Mesendoderm (in vitro differentiated cells): ENCODE results near the gene SAMSN1.
"Not testable (repeated sequence)": the region's sequence is repeated elsewhere in the genome, so short reads cannot be mapped to it uniquely, and the experiment has no call there.

Experiments used
- DNase-seq: peaks from one replicate; pipeline ENCODE4 v3.0.0; 2013
- H2AK5ac ChIP-seq: 2 replicates; pipeline ENCODE4 v1.6.1; 2013; ENCODE audit warnings: low read length, inconsistent platforms
- H2BK120ac ChIP-seq: 2 replicates; pipeline ENCODE4 v1.6.1; 2013; ENCODE audit warnings: low read depth, mild to moderate bottlenecking, low read length, moderate library complexity, mixed read lengths
- H2BK15ac ChIP-seq: replicated peaks from 2 replicates; pipeline ENCODE4 v1.6.1; 2013; ENCODE audit warnings: low read depth, mild to moderate bottlenecking, moderate library complexity
- H2BK5ac ChIP-seq: 2 replicates; pipeline ENCODE4 v1.6.1; 2013; ENCODE audit warnings: low read length, inconsistent platforms
- H3K18ac ChIP-seq: 2 replicates; pipeline ENCODE4 v1.6.1; 2013; ENCODE audit warnings: mild to moderate bottlenecking, low read length, mixed read lengths
- H3K23ac ChIP-seq: one replicate; pipeline ENCODE4 v1.6.1; 2013; ENCODE audit warnings: low read length
- H3K27ac ChIP-seq: 2 replicates; pipeline ENCODE4 v1.5.1; 2013; ENCODE audit warnings: low read depth, mild to moderate bottlenecking, inconsistent platforms, low read length, moderate library complexity
- H3K27me3 ChIP-seq: 2 replicates; pipeline ENCODE4 v1.6.1; 2013; ENCODE audit warnings: low read length, control low read depth, mild to moderate bottlenecking, inconsistent platforms; ENCODE audit not compliant: insufficient read depth, poor library complexity
- H3K36me3 ChIP-seq: 2 replicates; pipeline ENCODE4 v1.6.1; 2013; ENCODE audit warnings: low read length, inconsistent platforms; ENCODE audit not compliant: control insufficient read depth, insufficient read depth
- H3K4ac ChIP-seq: one replicate; pipeline ENCODE4 v1.6.1; 2013; ENCODE audit warnings: low read depth, mild to moderate bottlenecking, low read length, moderate library complexity
- H3K4me1 ChIP-seq: 2 replicates; pipeline ENCODE4 v1.6.1; 2013; ENCODE audit warnings: low read depth, low read length, inconsistent platforms; ENCODE audit not compliant: control insufficient read depth
- H3K4me2 ChIP-seq: 2 replicates; pipeline ENCODE4 v1.6.1; 2013; ENCODE audit warnings: low read length
- H3K4me3 ChIP-seq: 2 replicates; pipeline ENCODE4 v1.5.1; 2013; ENCODE audit warnings: mild to moderate bottlenecking, low read length
- H3K56ac ChIP-seq: one replicate; pipeline ENCODE4 v1.6.1; 2013; ENCODE audit warnings: low read length
- H3K79me1 ChIP-seq: 2 replicates; pipeline ENCODE4 v1.6.1; 2013; ENCODE audit warnings: low read length, inconsistent platforms
- H3K79me2 ChIP-seq: 2 replicates; pipeline ENCODE4 v1.6.1; 2013; ENCODE audit warnings: mild to moderate bottlenecking, low read length; ENCODE audit not compliant: control insufficient read depth, insufficient read depth
- H3K9ac ChIP-seq: 2 replicates; pipeline ENCODE4 v1.6.1; 2013; ENCODE audit warnings: low read length, inconsistent platforms
- H4K5ac ChIP-seq: one replicate; pipeline ENCODE4 v1.6.1; 2013; ENCODE audit warnings: low read length
- H4K8ac ChIP-seq: one replicate; pipeline ENCODE4 v1.6.1; 2013; ENCODE audit warnings: low read depth, mild to moderate bottlenecking, control low read depth, low read length, moderate library complexity
- WGBS: extraction: QIAGEN DNeasy Blood & Tissue Kit; methylation state at CpG from one replicate; pipeline ENCODE4 v1.1.7; 2013; ENCODE audit warnings: low lambda C conversion rate, missing lambda C conversion rate; ENCODE audit not compliant: insufficient coverage; ENCODE audit errors: extremely low coverage; 5-methylcytosine and 5-hydroxymethylcytosine counted together

The SAMSN1 gene

GRCh38 chr21:14551741-14552140 is 5.6 kb upstream of the SAMSN1 start:
- H3K23ac ChIP-seq: no peak overlapping the region
- no CpG with 5 or more reads among the region's 2 CpGs for WGBS

GRCh38 chr21:14550135-14550534 is 4.0 kb upstream of the SAMSN1 start:
- H3K18ac ChIP-seq: no peak overlapping the region
- DNase-seq: peak; percentile 13
- no peaks in the 10 kb centered on the region for H3K27me3 ChIP-seq
- no peak overlapping the region for H2AK5ac ChIP-seq
- no peak overlapping the region for H3K27ac ChIP-seq
- H3K79me2 ChIP-seq: no peaks in the 10 kb centered on the region
- H2BK120ac ChIP-seq: no peak overlapping the region
- no peak overlapping the region for H4K8ac ChIP-seq
- no peaks in the 10 kb centered on the region for H3K4me1 ChIP-seq
- H3K4ac ChIP-seq: no peak overlapping the region
- no peaks in the 10 kb centered on the region for H3K36me3 ChIP-seq
- no peak overlapping the region for H3K23ac ChIP-seq
- H3K79me1 ChIP-seq: no peaks in the 10 kb centered on the region
- no peak overlapping the region for H3K56ac ChIP-seq
- no peak overlapping the region for H3K4me2 ChIP-seq
- WGBS: no CpG with 5 or more reads among the region's 3 CpGs
- H4K5ac ChIP-seq: no peak overlapping the region
- H2BK15ac ChIP-seq: no peak overlapping the region
- no peak overlapping the region for H3K9ac ChIP-seq
- H3K4me3 ChIP-seq: no peak overlapping the region
- H2BK5ac ChIP-seq: no peak overlapping the region

More at GRCh38 chr21:14551741-14552140, 5.6 kb upstream of the SAMSN1 start:
- no peak overlapping the region for H3K18ac ChIP-seq
- no peaks in the 10 kb centered on the region for H3K79me2 ChIP-seq
- no peak overlapping the region for H3K4me3 ChIP-seq
- no peak overlapping the region for H2BK15ac ChIP-seq
- no peak overlapping the region for H2BK5ac ChIP-seq
- no peak overlapping the region for H4K5ac ChIP-seq
- H3K9ac ChIP-seq: no peak overlapping the region
- H3K27ac ChIP-seq: no peak overlapping the region
- H3K79me1 ChIP-seq: no peaks in the 10 kb centered on the region
- H2BK120ac ChIP-seq: no peak overlapping the region
- H4K8ac ChIP-seq: no peak overlapping the region
- no peaks in the 10 kb centered on the region for H3K4me1 ChIP-seq
- H3K4ac ChIP-seq: no peak overlapping the region
- no peak overlapping the region for H3K56ac ChIP-seq
- no peak for DNase-seq
- no peak overlapping the region for H3K4me2 ChIP-seq
- no peak overlapping the region for H2AK5ac ChIP-seq
- no peaks in the 10 kb centered on the region for H3K27me3 ChIP-seq
- no peaks in the 10 kb centered on the region for H3K36me3 ChIP-seq

GRCh38 chr21:14548779-14549178 is 2.7 kb upstream of the SAMSN1 start:
- no peak overlapping the region for H3K9ac ChIP-seq
- H3K27me3 ChIP-seq: no peaks in the 10 kb centered on the region
- H3K4ac ChIP-seq: no peak overlapping the region
- no peak overlapping the region for H4K5ac ChIP-seq
- DNase-seq: no peak
- H4K8ac ChIP-seq: no peak overlapping the region
- no peak overlapping the region for H3K4me2 ChIP-seq
- H3K23ac ChIP-seq: no peak overlapping the region
- H3K4me3 ChIP-seq: no peak overlapping the region
- no peak overlapping the region for H3K27ac ChIP-seq
- WGBS: no CpG with 5 or more reads among the region's 2 CpGs
- no peaks in the 10 kb centered on the region for H3K79me2 ChIP-seq
- no peak overlapping the region for H3K56ac ChIP-seq
- no peaks in the 10 kb centered on the region for H3K79me1 ChIP-seq
- no peak overlapping the region for H3K18ac ChIP-seq
- H3K36me3 ChIP-seq: no peaks in the 10 kb centered on the region
- H2BK5ac ChIP-seq: no peak overlapping the region
- H2BK15ac ChIP-seq: no peak overlapping the region
- no peaks in the 10 kb centered on the region for H3K4me1 ChIP-seq
- H2AK5ac ChIP-seq: no peak overlapping the region
- H2BK120ac ChIP-seq: no peak overlapping the region

GRCh38 chr21:14547834-14548513 is 1.9 kb upstream of the SAMSN1 start:
- H2BK15ac ChIP-seq: no peak overlapping the region
- H2AK5ac ChIP-seq: no peak overlapping the region
- no CpG with 5 or more reads among the region's 3 CpGs for WGBS

GRCh38 chr21:14546719-14547118 is 604 bp upstream of the SAMSN1 start:
- H3K4me1 ChIP-seq, H2BK5ac ChIP-seq, H3K4me3 ChIP-seq, H4K5ac ChIP-seq, H4K8ac ChIP-seq, DNase-seq, H3K18ac ChIP-seq, H2BK15ac ChIP-seq, H3K27me3 ChIP-seq, H3K79me1 ChIP-seq, H2AK5ac ChIP-seq, H3K4me2 ChIP-seq, H3K23ac ChIP-seq, H3K4ac ChIP-seq, H3K36me3 ChIP-seq, H3K56ac ChIP-seq, H3K27ac ChIP-seq, H2BK120ac ChIP-seq, H3K79me2 ChIP-seq, H3K9ac ChIP-seq: not testable (repeated sequence)
- WGBS: no CpG with 5 or more reads among the region's 7 CpGs

More at GRCh38 chr21:14547834-14548513, 1.9 kb upstream of the SAMSN1 start:
- no peak overlapping the region for H3K4me2 ChIP-seq
- H3K4me1 ChIP-seq: no peaks in the 10 kb centered on the region
- H2BK120ac ChIP-seq: no peak overlapping the region
- no peak overlapping the region for H3K56ac ChIP-seq
- H3K79me1 ChIP-seq: no peaks in the 10 kb centered on the region
- no peak overlapping the region for H3K4me3 ChIP-seq
- H3K79me2 ChIP-seq: no peaks in the 10 kb centered on the region
- no peak for DNase-seq
- H3K23ac ChIP-seq: no peak overlapping the region
- no peak overlapping the region for H3K27ac ChIP-seq
- H4K5ac ChIP-seq: no peak overlapping the region
- no peak overlapping the region for H2BK5ac ChIP-seq
- no peak overlapping the region for H3K4ac ChIP-seq
- H3K36me3 ChIP-seq: no peaks in the 10 kb centered on the region
- H3K18ac ChIP-seq: no peak overlapping the region
- H4K8ac ChIP-seq: no peak overlapping the region
- H3K27me3 ChIP-seq: no peaks in the 10 kb centered on the region
- no peak overlapping the region for H3K9ac ChIP-seq

GRCh38 chr21:14543983-14544382 is 2.1 kb downstream of the SAMSN1 start:
- no peaks in the 10 kb centered on the region for H3K79me2 ChIP-seq
- H3K4ac ChIP-seq: no peak overlapping the region
- no peak overlapping the region for H2BK120ac ChIP-seq
- no peak overlapping the region for H2BK15ac ChIP-seq
- no peak overlapping the region for H3K27ac ChIP-seq
- H3K18ac ChIP-seq: no peak overlapping the region
- no peak overlapping the region for H2BK5ac ChIP-seq
- no peak overlapping the region for H3K9ac ChIP-seq
- no peak overlapping the region for H3K4me3 ChIP-seq
- H4K5ac ChIP-seq: no peak overlapping the region
- WGBS: no CpG with 5 or more reads among the region's 5 CpGs
- H3K4me1 ChIP-seq: no peaks in the 10 kb centered on the region
- no peak overlapping the region for H2AK5ac ChIP-seq
- no peak overlapping the region for H3K23ac ChIP-seq
- no peaks in the 10 kb centered on the region for H3K27me3 ChIP-seq
- no peaks in the 10 kb centered on the region for H3K79me1 ChIP-seq
- DNase-seq: no peak
- no peak overlapping the region for H4K8ac ChIP-seq
- H3K4me2 ChIP-seq: no peak overlapping the region
- H3K56ac ChIP-seq: no peak overlapping the region
- no peaks in the 10 kb centered on the region for H3K36me3 ChIP-seq
